Measurements from ENCODE around the gene MRC1. TPM values are rescaled to one million over a fixed set of nuclear protein-coding genes. Genes with fewer than 3 reads are reported as not detected.

Gene MRC1
- total RNA-seq, 4 donors from 2014 or later = 14.9 to 51.8 (median 28.0) TPM

- intact Hi-C loops (cut with DNase I; ENCODE audit: low total_unique reads) = no loop called here
- no peaks in the 10 kb centered on the region for H3K9me3 ChIP-seq
- H3K4me1 ChIP-seq = no peaks in the 10 kb centered on the region
- TF ChIP-seq, protein P1, sequence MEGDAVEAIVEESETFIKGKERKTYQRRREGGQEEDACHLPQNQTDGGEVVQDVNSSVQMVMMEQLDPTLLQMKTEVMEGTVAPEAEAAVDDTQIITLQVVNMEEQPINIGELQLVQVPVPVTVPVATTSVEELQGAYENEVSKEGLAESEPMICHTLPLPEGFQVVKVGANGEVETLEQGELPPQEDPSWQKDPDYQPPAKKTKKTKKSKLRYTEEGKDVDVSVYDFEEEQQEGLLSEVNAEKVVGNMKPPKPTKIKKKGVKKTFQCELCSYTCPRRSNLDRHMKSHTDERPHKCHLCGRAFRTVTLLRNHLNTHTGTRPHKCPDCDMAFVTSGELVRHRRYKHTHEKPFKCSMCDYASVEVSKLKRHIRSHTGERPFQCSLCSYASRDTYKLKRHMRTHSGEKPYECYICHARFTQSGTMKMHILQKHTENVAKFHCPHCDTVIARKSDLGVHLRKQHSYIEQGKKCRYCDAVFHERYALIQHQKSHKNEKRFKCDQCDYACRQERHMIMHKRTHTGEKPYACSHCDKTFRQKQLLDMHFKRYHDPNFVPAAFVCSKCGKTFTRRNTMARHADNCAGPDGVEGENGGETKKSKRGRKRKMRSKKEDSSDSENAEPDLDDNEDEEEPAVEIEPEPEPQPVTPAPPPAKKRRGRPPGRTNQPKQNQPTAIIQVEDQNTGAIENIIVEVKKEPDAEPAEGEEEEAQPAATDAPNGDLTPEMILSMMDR (IDR thresholded peaks at IDR 0.05) = no peak
- TF ChIP-seq POLR2A (IDR thresholded peaks at IDR 0.05) = no peak
- H3K27ac ChIP-seq = no peak overlapping the region
- H3K4me3 ChIP-seq = no peak overlapping the region
- H3K27me3 ChIP-seq = no peaks in the 10 kb centered on the region
- H3K36me3 ChIP-seq = no peaks in the 10 kb centered on the region
- no peak for DNase-seq
Observed at GRCh38 chr10:17793823-17794644, 15.1 kb upstream of the MRC1 start.

DNA sequence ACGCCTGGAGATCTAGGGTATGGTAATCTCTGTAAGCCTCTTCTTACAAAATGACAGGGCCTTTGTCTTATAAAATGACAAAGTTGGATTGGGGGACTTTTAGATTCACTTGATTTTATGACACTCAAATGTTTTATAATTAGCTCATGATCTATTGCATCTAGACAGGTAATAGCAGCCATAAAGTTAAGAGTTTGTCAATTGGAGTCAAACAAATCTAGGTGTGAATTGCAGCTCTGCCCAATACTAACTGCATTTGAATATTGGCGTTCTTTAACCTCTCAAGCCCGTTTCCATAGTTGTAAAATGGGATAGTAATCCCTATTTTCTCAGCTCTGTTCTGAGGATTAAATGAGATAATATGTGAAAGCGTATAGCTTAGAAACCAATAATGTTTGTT, 14.1 kb upstream of the MRC1 start:
- intact Hi-C loops (cut with DNase I; ENCODE audit: low total_unique reads) = no loop called here
- H3K27ac ChIP-seq = no peak overlapping the region
- DNase-seq = no peak
- no peaks in the 10 kb centered on the region for H3K9me3 ChIP-seq
- H3K27me3 ChIP-seq = no peaks in the 10 kb centered on the region
- no peaks in the 10 kb centered on the region for H3K36me3 ChIP-seq
- no peaks in the 10 kb centered on the region for H3K4me1 ChIP-seq
- no peak overlapping the region for H3K4me3 ChIP-seq
- no peak for TF ChIP-seq POLR2A (IDR thresholded peaks at IDR 0.05)
- TF ChIP-seq, protein P1 (IDR thresholded peaks at IDR 0.05) = no peak

DNA sequence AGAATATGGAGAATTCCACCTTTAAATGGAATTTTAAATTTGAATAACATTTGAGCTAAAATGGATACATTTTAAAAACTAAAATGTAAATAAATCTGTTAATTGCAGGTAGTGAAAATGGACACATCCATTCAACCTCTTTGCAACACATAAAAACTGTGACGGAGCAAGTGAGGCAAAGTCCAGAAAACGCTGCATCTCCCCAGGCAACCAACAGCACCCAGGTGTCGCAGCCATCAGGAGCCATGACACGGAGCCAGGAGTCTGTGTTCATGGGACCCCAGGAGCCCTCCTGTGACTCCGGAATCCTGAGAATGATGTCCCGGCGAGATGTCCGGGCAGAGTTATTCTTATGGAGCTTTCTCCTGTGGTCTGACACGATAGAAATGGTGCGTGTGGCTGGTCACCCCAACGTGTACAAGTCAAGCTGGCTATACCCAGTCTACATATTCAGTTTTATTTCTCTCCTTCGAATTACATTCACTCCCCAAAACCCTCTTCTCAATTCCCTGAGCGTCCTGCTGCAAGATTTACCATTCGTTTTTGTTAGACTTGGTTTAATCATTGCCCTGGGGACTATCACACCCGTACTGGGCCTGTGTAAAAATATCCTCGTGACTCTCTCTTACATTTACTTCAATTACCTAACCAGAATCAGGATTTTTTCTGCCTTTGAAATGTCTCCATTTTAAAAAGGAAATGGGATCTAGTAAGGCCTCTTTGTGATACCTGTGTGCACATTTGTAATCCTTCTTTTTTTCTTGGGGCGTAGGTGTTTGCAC, 13.1 kb upstream of the MRC1 start:
- Histone ChIP-seq H3K9me3 (no peaks in the 10 kb centered on the region), H3K27ac (no peak overlapping the region), H3K36me3 (no peaks in the 10 kb centered on the region), H3K4me1 (no peaks in the 10 kb centered on the region), H3K27me3 (no peaks in the 10 kb centered on the region), H3K4me3 (no peak overlapping the region)
- no peak for TF ChIP-seq POLR2A (IDR thresholded peaks at IDR 0.05)
- TF ChIP-seq, protein P1 (IDR thresholded peaks at IDR 0.05) = no peak
- intact Hi-C loops (cut with DNase I; ENCODE audit: low total_unique reads) = no loop called here
- DNase-seq = no peak

GRCh38 chr10:17801507-17801906, 7.6 kb upstream of the MRC1 start:
- Histone ChIP-seq H3K4me1 (no peaks in the 10 kb centered on the region), H3K27me3 (no peaks in the 10 kb centered on the region), H3K27ac (no peak overlapping the region), H3K36me3 (no peaks in the 10 kb centered on the region), H3K4me3 (no peak overlapping the region), H3K9me3 (no peaks in the 10 kb centered on the region)
- intact Hi-C loops (cut with DNase I; ENCODE audit: low total_unique reads) = no loop called here
- no peak for TF ChIP-seq POLR2A (IDR thresholded peaks at IDR 0.05)
- TF ChIP-seq, protein P1 (IDR thresholded peaks at IDR 0.05) = no peak
- no peak for DNase-seq

- H3K4me1 ChIP-seq = no peaks in the 10 kb centered on the region
- no peak overlapping the region for H3K4me3 ChIP-seq
- H3K9me3 ChIP-seq = no peaks in the 10 kb centered on the region
- TF ChIP-seq, protein P1 (IDR thresholded peaks at IDR 0.05) = no peak
- no peak for TF ChIP-seq POLR2A (IDR thresholded peaks at IDR 0.05)
- H3K27me3 ChIP-seq = no peaks in the 10 kb centered on the region
- intact Hi-C loops (cut with DNase I; ENCODE audit: low total_unique reads) = no loop called here
- no peak for DNase-seq
- H3K36me3 ChIP-seq = no peaks in the 10 kb centered on the region
- H3K27ac ChIP-seq = no peak overlapping the region
Observed at GRCh38 chr10:17802350-17802749, 6.8 kb upstream of the MRC1 start.

Measured in uterus (tissue), 4 donors.